Measurements from ENCODE around the gene RPL10. TPM values are rescaled to one million over a fixed set of nuclear protein-coding genes. Genes with fewer than 3 reads are reported as not detected.

The RPL10 gene
- total RNA-seq = 9,585 TPM

- peak; percentile 97 for DNase-seq
Observed at GRCh38 chrX:154397888-154398667, at the start of gene RPL10. Gene RPL10 (plus strand): TSS chrX:154398377. CDS start chrX:154398520, 143 bp downstream.

GRCh38 chrX:154348646-154349358 is 49.4 kb upstream of the RPL10 start:
- DNase-seq = no peak

GRCh38 chrX:154349359-154349935 is 48.7 kb upstream of the RPL10 start:
- no peak for DNase-seq

GRCh38 chrX:154349979-154350378 is 48.2 kb upstream of the RPL10 start:
- no peak for DNase-seq

- DNase-seq = no peak
Observed at GRCh38 chrX:154350429-154351182, 47.6 kb upstream of the RPL10 start.

GRCh38 chrX:154351183-154352011 is 46.8 kb upstream of the RPL10 start:
- DNase-seq = no peak

GRCh38 chrX:154352012-154352401 is 46.2 kb upstream of the RPL10 start:
- no peak for DNase-seq

GRCh38 chrX:154352466-154352865 is 45.7 kb upstream of the RPL10 start:
- no peak for DNase-seq

- no peak for DNase-seq
Observed at GRCh38 chrX:154353172-154353843, 44.9 kb upstream of the RPL10 start.

GRCh38 chrX:154354013-154354412 is 44.2 kb upstream of the RPL10 start:
- no peak for DNase-seq

GRCh38 chrX:154354516-154354915 is 43.7 kb upstream of the RPL10 start:
- no peak for DNase-seq

- DNase-seq = no peak
Observed at GRCh38 chrX:154355094-154355775, 42.9 kb upstream of the RPL10 start.

- no peak for DNase-seq
Observed at GRCh38 chrX:154355776-154356140, 42.4 kb upstream of the RPL10 start.

- no peak for DNase-seq
Observed at GRCh38 chrX:154356596-154356995, 41.6 kb upstream of the RPL10 start.

GRCh38 chrX:154357205-154357604 is 41.0 kb upstream of the RPL10 start:
- DNase-seq = no peak

GRCh38 chrX:154358011-154358410 is 40.2 kb upstream of the RPL10 start:
- DNase-seq = no peak

- no peak for DNase-seq
Observed at GRCh38 chrX:154358829-154359228, 39.3 kb upstream of the RPL10 start.

- DNase-seq = no peak
Observed at GRCh38 chrX:154359362-154360154, 38.6 kb upstream of the RPL10 start.

- DNase-seq = no peak
Observed at GRCh38 chrX:154360155-154360713, 37.9 kb upstream of the RPL10 start.
